GM23248 (cell line): ENCODE results near the gene ABCC1.

Experiments
- EZH2 ChIP-seq: fragments of 200-600 bp; sonication (generic); IDR thresholded peaks from 2 replicates; pipeline ENCODE4 v1.6.1; 2018; ENCODE audit warnings: antibody characterized with exemption, mild to moderate bottlenecking; ENCODE audit not compliant: insufficient read depth, poor library complexity, severe bottlenecking
- EZH2phosphoT487 ChIP-seq: fragments of 200-600 bp; sonication (generic); IDR thresholded peaks from 2 replicates; pipeline ENCODE4 v1.6.1; 2018; ENCODE audit warnings: antibody characterized with exemption, moderate library complexity, mild to moderate bottlenecking, low read depth; ENCODE audit not compliant: insufficient read depth

- TF ChIP-seq EZH2 (no peak), EZH2phosphoT487 (no peak)
Measured at GRCh38 chr16:15973421-15973820, 24.0 kb downstream of the ABCC1 start.
